ENCODE results near the gene PLCB1.

The PLCB1 gene

DNA sequence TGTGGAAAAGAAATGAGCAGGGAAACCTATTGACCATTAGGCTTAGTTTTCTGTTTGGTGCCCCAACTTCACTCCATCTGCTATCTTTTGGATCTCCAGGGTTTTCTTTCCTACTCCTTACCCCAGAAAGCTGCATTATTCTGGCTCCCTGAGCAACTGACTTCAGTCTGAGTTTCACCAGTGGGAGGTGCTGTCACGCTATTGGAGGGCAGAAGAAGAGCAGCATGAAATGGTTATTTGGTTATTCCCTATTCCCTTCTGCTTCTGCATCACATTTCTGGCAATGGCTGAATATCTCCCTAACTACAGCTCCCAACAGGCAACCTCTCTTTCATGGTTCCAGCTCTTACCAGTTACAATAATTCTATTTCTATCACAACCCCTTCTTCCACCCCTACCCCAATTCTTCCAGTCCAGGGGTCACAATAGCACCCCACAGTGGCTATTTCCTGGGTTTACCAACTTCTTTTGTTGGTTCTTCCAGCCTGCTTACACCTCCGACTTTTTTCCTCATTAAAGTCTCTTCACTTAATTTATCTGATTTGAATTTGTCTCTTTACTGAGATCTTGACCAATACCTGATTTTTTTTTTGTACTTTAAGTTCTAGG, 311.5 kb downstream of the PLCB1 start:
- TF ChIP-seq, protein P1, sequence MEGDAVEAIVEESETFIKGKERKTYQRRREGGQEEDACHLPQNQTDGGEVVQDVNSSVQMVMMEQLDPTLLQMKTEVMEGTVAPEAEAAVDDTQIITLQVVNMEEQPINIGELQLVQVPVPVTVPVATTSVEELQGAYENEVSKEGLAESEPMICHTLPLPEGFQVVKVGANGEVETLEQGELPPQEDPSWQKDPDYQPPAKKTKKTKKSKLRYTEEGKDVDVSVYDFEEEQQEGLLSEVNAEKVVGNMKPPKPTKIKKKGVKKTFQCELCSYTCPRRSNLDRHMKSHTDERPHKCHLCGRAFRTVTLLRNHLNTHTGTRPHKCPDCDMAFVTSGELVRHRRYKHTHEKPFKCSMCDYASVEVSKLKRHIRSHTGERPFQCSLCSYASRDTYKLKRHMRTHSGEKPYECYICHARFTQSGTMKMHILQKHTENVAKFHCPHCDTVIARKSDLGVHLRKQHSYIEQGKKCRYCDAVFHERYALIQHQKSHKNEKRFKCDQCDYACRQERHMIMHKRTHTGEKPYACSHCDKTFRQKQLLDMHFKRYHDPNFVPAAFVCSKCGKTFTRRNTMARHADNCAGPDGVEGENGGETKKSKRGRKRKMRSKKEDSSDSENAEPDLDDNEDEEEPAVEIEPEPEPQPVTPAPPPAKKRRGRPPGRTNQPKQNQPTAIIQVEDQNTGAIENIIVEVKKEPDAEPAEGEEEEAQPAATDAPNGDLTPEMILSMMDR (IDR thresholded peaks at IDR 0.05; ENCODE audit: low read depth, low read length, missing control alignments) = no peak
- H3K4me3 ChIP-seq (ENCODE audit: low read depth, low read length) = no peak overlapping the region
- no peak for DNase-seq (ENCODE audit: low read depth)

DNA sequence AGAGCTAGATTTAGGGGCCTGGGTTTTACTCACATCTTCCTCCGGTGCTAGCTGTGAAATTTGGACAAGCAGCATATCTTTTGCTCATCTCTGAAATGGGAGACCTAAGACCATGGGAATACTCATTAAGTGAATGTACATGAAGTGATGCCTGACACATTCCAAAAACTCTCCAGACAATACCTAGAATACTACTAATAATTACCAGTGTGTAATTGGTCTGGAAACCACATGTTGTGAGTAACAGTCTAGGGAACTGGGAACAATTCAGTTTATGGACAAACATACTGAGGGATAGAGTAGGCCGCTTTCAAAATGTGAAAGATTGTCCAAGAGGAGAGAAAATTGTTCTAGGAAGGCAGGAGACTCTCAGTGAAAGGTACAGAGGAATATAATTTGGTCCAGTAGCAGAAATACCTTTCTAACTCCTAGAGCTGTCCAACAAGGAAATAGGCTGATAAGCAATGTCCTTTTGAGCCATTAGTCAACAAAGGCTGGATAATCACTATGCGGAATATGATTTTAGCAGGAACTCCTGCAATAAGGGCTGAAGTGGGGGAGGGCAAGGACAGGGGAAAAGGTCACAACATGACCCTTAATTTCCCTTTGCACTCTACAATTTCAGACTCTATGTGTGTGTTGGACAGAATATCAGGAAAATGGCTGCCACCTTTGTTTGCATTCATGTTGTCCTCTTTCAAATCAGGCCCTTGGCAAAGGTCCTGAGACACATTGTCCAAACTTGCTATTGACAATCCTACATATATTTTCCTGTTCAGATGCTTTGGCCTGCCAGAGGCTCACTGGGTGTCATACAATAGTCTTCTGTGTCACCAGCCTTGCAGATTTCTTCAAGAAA, 315.4 kb downstream of the PLCB1 start:
- DNase-seq (ENCODE audit: low read depth) = no peak
- no peak overlapping the region for H3K4me3 ChIP-seq (ENCODE audit: low read depth, low read length)
- TF ChIP-seq, protein P1 (IDR thresholded peaks at IDR 0.05; ENCODE audit: low read depth, low read length, missing control alignments) = no peak

GRCh38 chr20:8449123-8449522, 317.1 kb downstream of the PLCB1 start:
- no peak for DNase-seq (ENCODE audit: low read depth)
- TF ChIP-seq, protein P1 (IDR thresholded peaks at IDR 0.05; ENCODE audit: low read depth, low read length, missing control alignments) = no peak

GRCh38 chr20:8454137-8454712, 322.2 kb downstream of the PLCB1 start:
- no peak for DNase-seq (ENCODE audit: low read depth)
- TF ChIP-seq, protein P1 (IDR thresholded peaks at IDR 0.05; ENCODE audit: low read depth, low read length, missing control alignments) = peak; percentile 66
- no peak overlapping the region for H3K4me3 ChIP-seq (ENCODE audit: low read depth, low read length)

More at GRCh38 chr20:8449123-8449522, 317.1 kb downstream of the PLCB1 start:
- no peak overlapping the region for H3K4me3 ChIP-seq (ENCODE audit: low read depth, low read length)

DNA sequence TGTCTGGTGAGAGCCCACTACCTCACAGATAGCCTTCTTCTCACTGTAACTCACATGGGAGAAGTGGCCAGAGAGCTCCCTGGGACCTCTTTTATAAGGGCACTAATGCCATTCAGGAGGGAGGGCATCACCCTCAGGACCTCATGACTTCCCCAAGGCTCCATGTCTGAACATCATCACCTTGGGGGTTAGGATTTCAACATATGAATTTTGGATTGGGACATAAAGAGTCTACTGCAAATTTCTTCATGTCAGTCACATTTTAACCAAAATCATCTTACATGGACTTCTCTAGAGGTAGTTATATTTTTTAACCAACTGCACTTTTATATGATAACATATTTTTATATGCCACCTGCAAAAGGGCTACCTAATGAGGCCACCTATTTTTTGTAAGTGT, 324.7 kb downstream of the PLCB1 start:
- no peak for DNase-seq (ENCODE audit: low read depth)
- no peak overlapping the region for H3K4me3 ChIP-seq (ENCODE audit: low read depth, low read length)
- TF ChIP-seq, protein P1 (IDR thresholded peaks at IDR 0.05; ENCODE audit: low read depth, low read length, missing control alignments) = no peak

DNA sequence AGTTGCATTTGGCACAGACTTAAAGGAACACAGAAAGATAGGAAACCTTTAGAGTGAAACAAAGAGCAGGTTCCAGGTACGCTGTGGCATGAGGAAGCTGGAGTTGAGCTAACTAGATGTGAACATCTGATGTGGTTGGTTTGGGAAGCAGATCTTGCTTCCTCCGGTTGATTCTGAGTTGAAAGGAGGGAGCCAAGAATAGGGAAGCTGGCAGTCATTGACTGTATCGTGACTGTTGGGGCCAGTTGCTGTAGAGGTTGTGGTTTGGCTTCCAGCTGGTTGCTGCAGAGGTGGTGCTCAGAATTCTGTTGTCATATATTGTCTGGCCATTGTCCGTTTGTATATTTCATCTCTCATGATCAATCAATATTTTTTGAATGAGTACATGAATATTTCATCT, 325.9 kb downstream of the PLCB1 start:
- no peak for DNase-seq (ENCODE audit: low read depth)
- TF ChIP-seq, protein P1 (IDR thresholded peaks at IDR 0.05; ENCODE audit: low read depth, low read length, missing control alignments) = no peak
- no peak overlapping the region for H3K4me3 ChIP-seq (ENCODE audit: low read depth, low read length)
